PC-3 (cell line): ENCODE results near the gene GLIPR2.

Experiments
- EZH2 ChIP-seq: fragments of 300-600 bp; sonication (generic); IDR thresholded peaks from one replicate; pipeline ENCODE4 v1.6.1; 2017; ENCODE audit warnings: antibody characterized with exemption, mild to moderate bottlenecking, low read length; ENCODE audit not compliant: unreplicated experiment
- TF ChIP-seq, protein P1 (sequence below): fragments of 300-600 bp; sonication (generic); conservative IDR thresholded peaks from 2 replicates; pipeline ENCODE4 v1.5.1; 2017; ENCODE audit warnings: antibody characterized with exemption, low read depth, mild to moderate bottlenecking, low read length

DNA sequence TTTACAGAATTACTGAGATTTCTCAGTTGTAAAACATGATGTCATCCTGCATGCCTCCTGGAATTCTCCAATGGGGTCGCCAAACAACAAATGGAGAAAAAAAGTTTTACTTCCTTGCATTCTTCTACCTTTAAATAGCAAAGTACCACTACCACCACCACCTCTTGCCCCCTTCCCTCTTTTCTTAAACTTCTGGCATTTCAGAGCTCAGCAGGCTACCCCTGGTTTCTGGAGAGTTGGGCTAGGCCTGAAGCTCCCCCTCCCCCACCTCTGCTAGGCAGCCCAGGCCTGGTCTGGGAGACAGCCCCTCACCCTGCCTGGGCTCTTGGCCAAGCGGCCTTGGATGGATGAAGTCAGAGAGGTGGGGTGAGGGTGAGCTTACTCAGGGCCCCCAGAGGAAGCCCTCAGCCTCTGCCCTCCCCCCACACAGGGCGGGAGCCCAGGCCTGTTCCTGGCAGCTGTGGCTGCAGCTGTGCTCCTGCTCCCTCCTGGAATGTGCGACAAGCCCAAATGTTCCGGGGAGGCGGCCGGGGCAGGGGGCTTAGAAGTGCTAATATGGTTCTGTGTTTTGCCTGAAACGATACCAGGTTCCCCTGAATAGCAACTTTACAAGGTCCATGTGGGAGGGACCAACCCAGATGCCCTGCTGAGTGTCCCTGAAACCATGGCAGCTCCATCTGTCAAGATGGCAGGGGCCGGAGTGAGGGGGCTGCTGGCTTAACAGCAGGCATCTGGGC lies 26.7 kb downstream of the GLIPR2 start:
- TF ChIP-seq EZH2, result no peak
- TF ChIP-seq, protein P1, sequence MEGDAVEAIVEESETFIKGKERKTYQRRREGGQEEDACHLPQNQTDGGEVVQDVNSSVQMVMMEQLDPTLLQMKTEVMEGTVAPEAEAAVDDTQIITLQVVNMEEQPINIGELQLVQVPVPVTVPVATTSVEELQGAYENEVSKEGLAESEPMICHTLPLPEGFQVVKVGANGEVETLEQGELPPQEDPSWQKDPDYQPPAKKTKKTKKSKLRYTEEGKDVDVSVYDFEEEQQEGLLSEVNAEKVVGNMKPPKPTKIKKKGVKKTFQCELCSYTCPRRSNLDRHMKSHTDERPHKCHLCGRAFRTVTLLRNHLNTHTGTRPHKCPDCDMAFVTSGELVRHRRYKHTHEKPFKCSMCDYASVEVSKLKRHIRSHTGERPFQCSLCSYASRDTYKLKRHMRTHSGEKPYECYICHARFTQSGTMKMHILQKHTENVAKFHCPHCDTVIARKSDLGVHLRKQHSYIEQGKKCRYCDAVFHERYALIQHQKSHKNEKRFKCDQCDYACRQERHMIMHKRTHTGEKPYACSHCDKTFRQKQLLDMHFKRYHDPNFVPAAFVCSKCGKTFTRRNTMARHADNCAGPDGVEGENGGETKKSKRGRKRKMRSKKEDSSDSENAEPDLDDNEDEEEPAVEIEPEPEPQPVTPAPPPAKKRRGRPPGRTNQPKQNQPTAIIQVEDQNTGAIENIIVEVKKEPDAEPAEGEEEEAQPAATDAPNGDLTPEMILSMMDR, result no peak
